Tibial nerve (tissue), 3 donors: ENCODE data around the gene TOE1.

ENCODE experiments used
- CTCF ChIP-seq, 5 experiments: fragments of 200-600 bp in 3 of 5; fragments of 450-650 bp in 2 of 5; sonication (generic) in 3 of 5; IDR thresholded peaks; one replicate each; pipeline ENCODE4 v1.5.1; 2016 to 2019; ENCODE audit warnings: antibody characterized with exemption in 5 of 5, mild to moderate bottlenecking in 3 of 5, moderate library complexity in 2 of 5
- POLR2A ChIP-seq, 2 donors: fragments of 450-650 bp; IDR thresholded peaks; one replicate each; pipeline ENCODE4 v1.6.1; 2017; ENCODE audit warnings: antibody characterized with exemption in 2 of 2, mild to moderate bottlenecking in 2 of 2, moderate library complexity in 2 of 2

GRCh38 chr1:45344499-45344898 is 4.5 kb downstream of the TOE1 start:
- TF ChIP-seq CTCF (IDR thresholded peaks at IDR 0.05), result no peak
- TF ChIP-seq POLR2A (IDR thresholded peaks at IDR 0.05), result no peak
